ENCODE results near the gene C15orf39. TPM values are rescaled to one million over a fixed set of nuclear protein-coding genes. Genes with fewer than 3 reads are reported as not detected.

The C15orf39 gene
- total and polyA plus RNA-seq, 9 of the 15 experiments (the other 6 are each of a cell fraction or from before 2014, with no cell fraction given), result 0.31 to 29.8 (median 4.4) TPM

- Histone ChIP-seq H3K4me3 (peak overlapping the region; percentile 89), H3K79me2 (ENCODE audit: control insufficient read depth, insufficient read depth, low read length) (peaks cover 64% of the 10 kb centered on the region), H3K4me1 (replicated peaks in 1 of 2; ENCODE audit: control insufficient read depth in 2 of 2, insufficient read depth in 2 of 2, low read length in 2 of 2) (peaks cover 48 to 50% of the 10 kb centered on the region in 2 experiments), H3K27me3 (ENCODE audit: control insufficient read depth in 2 of 2, insufficient read depth in 2 of 2, low read length in 2 of 2) (no peaks in the 10 kb centered on the region; a peak in 1 of 5 replicates), H3K27ac (ENCODE audit: extremely low read depth, low read depth, low read length) (peak overlapping the region; percentile 84), H3K36me3 (ENCODE audit: control insufficient read depth, insufficient read depth, low read length) (peaks cover 32% of the 10 kb centered on the region; the same call in 2 of the 3 replicates), H2AFZ (ENCODE audit: low read depth, low read length) (peak overlapping the region; percentile 92), H3K9me3 (replicated peaks; ENCODE audit: control insufficient read depth, insufficient read depth, low read depth, low read length) (no peaks in the 10 kb centered on the region), H3K9ac (ENCODE audit: insufficient read depth in 1 of 2, low read depth in 2 of 2, low read length in 2 of 2) (peak overlapping the region; percentile 86 to 95), H3K4me2 (ENCODE audit: insufficient read depth, low read length) (peak overlapping the region; percentile 89), H3K9me1 (ENCODE audit: control insufficient read depth, insufficient read depth, low read length) (peaks cover 17% of the 10 kb centered on the region), H4K20me1 (replicated peaks; ENCODE audit: control insufficient read depth, insufficient read depth, low read length) (peaks cover 49% of the 10 kb centered on the region)
- ChIA-PET CTCF (ENCODE audit: low intra/inter-chr PET ratio) (interaction anchor here (1.9 to 4.7 kb wide), 3 partner anchors 160 to 174 kb away, joined by 9 to 76 read pairs (median 19); no protein-coding TSS in a partner anchor), POLR2A (interaction anchor here (0.5 to 2.7 kb wide), 15 partner anchors 11 to 497 kb away, joined by 3 to 20 read pairs (median 4); partner anchors contain the start of gene PPCDC)
- FAIRE-seq (peak; percentile 54), ATAC-seq (no peak), DNase-seq (ENCODE audit: extremely low read depth in 1 of 4, low spot score in 3 of 4) (peak in 2 of 4 experiments; percentile 27 to 30)
- intact Hi-C loops (cut with micrococcal nuclease) (loop anchor here (5.0 to 10.0 kb wide), 3 partner anchors 76 to 428 kb away; partner anchors contain the start of gene RPP25), in situ Hi-C loops (cut with MboI) (loop anchor here (5.0 kb wide), 1 partner anchor 176 kb away; no protein-coding TSS in a partner anchor)
- TSS peak; percentile 40 for BruUV-seq (replicated peaks)
- WGBS (ENCODE audit: insufficient coverage, low coverage, missing lambda C conversion rate), result 10% methylated on average over 16 of the region's 18 CpGs
- no peak for TF ChIP-seq RERE (CRISPR knock-in tag; IDR thresholded peaks at IDR 0.05; ENCODE audit: borderline replicate concordance)
- TF ChIP-seq XRCC4 (IDR thresholded peaks at IDR 0.05; ENCODE audit: extremely low read depth, insufficient read depth, insufficient read length), result no peak
- no peak for TF ChIP-seq ATF2 (CRISPR knock-in tag; IDR thresholded peaks at IDR 0.05)
- peak in 1 of 3 experiments; percentile 3 for TF ChIP-seq YY1 (IDR thresholded peaks at IDR 0.05; ENCODE audit: borderline replicate concordance in 1 of 3, control insufficient read depth in 1 of 3, extremely low read depth in 1 of 3, insufficient read depth in 3 of 3, insufficient read length in 1 of 3, insufficient replicate concordance in 2 of 3, low read depth in 1 of 3, low read length in 2 of 3)
- TF ChIP-seq ZNF75A (CRISPR knock-in tag; IDR thresholded peaks at IDR 0.05), result no peak
- no peak for TF ChIP-seq EP400 (IDR thresholded peaks at IDR 0.05)
- TF ChIP-seq FOXP4 (CRISPR knock-in tag; IDR thresholded peaks at IDR 0.05; ENCODE audit: borderline replicate concordance), result 0 out of 2 replicates have a peak, but pooled peaks have one; percentile 25
Measured at GRCh38 chr15:75203017-75203907, 1.6 kb downstream of the C15orf39 start.
